ENCODE data around the gene MIB2.

Gene MIB2

DNA sequence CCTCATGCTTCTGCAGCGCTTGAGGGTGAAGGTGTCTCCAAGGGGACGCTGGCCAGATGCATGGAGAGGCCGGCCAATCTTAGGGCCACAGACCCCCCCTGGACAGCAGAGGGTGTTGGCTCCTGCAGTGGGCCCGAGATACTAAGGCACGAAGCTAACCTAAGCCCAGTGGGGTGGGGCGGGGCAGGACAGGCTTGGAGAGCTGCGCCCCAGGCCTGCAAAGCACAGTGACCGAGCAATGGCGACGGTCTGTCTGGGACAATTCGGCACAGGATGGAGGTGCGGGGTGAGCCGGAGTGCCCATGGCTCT, 16.6 kb upstream of the MIB2 start:
- no peak for DNase-seq

DNA sequence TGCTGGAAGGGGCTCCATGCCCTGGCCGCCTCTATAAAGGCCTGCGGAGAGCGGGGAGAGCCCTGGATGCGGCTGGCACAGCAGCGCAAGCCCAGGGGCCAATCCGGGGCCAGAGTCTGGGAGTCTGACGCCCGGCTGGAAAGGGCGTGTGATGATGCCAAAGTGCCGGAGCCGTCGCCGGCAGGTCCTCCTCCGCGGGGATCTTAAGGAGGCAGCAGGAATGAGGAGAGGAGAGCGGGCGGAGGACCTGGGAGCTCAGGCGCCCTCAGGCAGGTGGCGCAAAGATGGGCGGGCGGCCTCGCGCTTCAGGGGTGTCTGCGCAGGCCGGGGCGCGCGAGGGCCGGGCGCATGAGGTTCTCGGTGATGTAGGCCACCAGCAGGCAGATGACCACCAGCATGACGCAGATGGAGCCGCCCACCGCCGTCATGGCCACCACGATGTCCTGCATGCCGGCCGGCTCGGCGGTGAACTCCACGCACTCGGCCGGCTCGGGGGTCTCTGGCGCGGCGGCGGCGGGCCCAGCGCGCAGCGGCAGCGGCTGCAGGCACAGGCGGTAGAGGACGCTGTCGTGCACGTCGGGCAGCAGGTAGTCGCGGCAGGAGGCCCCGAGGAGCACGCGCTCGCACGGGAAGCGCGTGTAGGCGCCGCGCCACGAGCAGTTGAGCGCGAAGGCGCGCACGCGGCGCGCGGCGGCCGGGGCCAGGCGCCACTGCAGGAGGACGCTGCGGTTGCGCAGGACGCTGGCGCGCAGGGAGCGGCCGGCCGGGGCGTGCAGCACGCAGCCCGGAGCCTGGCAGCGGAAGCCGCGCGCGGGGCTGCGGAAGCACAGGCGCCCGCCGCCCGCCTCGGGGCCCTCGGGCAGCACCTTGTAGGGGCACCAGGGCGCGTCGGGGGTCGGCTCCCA, 16.0 kb upstream of the MIB2 start:
- peak in 1 of 4 experiments; percentile 31 for DNase-seq

DNA sequence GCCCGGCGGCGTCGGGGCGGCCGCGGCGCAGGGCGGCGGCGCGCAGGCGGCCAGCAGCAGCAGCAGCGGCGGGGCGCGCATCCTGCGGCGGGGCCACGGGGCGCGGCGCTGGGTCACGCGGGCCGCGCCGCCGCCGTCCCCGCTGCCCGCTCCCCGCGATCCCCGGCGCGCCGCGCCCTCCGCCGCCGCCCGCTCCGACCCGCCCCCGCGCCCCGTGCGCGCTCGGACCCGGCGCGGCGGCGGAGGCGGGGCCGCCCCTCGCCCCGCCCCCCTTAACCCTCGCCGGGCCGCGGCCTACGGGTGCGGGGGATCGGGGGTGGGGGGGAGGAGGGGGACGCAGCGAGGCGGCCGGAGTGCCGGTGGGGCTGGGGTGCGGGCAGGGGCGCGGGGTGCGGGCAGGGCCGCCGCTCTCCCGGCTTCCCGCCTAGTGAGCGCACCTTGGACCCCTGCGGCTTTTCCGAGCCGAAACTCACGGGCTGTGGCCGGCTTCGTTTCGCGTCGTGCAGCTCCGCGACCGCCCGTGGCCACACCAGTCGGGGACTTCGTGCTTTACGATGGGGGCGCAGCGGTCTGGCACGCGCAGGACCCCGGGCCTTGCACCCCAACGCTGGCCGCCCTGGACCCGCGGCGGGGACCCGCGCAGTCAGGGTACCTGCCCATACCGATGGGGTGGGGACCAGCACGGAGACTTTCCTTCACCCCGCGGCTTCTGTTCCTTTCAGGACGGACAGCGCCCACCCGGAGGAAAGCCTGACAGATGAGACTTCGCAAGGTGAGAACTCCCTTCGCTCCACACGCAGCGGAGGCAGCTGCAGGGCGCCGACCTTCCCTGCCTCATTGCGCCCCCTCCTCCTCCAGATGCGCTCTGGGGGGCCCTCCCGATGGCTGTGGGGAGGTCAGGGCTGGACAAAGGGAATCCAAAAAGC, 15.1 kb upstream of the MIB2 start, which contains the start of gene FNDC10:
FNDC10 (minus strand) TSS at position 201 of the 926 bp plus-strand sequence; CDS start at position 81, 120 bp downstream.
- no peak for DNase-seq

DNA sequence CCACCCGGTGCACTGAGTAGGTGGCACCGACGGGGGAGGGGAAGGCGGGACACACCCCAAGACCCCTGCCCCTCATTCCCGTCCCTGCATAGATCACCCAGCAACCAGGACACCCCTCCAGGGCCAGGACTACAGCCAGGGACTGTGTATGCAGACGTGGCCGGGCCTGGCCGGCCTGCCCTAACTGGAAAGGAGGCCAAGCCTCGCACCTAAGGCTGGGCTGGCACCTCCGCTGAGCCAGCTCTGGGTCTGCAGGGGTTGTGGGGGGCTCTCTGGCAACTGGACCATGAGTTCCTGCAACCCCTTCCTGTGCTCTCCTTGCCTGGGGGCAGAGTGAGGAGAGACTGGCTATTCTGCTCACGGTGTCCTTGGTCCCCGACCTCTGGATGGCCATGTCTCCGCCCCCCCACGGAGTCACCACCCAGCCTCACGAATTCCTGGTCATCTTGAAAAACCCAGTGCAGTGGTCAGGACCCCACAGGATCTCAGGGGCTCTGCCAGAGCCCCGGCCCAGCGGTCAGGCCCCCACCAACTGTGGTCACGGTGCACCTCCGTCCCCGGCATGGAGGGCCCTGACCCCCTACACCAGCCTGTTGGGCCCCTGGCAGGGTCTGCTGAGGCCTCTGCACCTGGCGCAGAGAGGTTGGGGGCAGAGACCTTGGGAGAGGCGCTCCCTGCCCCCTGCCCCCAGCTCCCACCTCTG, 14.3 kb upstream of the MIB2 start:
- no peak for DNase-seq

DNA sequence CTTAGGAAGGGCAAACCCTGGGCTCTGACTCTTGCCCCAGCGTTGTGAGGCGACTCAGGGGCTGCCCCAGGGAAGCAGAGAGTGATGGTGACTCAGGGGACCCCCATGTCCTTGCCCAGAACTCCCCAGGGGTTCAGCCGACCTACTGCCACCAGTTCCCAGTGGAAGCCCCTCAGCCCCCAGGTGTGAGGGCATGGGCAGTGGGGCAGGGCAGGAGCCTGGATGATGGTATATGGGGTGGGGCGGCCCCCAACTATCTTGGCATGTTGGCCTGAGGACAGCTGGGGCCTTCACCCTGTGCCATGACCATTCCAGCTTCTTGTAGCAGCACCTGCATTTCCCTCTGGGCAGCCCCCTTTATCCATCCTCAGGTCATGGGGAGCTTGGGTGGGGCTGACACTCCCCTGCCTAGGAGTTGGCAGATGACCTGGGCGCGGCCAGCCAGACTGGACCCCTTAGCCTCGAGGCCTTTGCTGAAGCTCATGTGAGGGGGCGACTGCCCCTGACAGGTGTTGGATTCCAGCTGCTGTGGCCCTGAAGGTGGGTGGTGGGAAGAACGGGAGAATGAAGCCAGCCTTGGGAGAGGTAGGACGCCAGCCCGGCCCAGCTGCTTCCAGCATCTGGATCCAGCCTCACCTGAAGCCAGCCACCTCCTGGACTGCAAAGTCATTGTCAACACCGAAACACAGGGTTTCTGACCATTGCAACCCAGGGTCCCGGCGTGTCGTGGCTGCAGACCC, 13.6 kb upstream of the MIB2 start:
- no peak for DNase-seq

DNA sequence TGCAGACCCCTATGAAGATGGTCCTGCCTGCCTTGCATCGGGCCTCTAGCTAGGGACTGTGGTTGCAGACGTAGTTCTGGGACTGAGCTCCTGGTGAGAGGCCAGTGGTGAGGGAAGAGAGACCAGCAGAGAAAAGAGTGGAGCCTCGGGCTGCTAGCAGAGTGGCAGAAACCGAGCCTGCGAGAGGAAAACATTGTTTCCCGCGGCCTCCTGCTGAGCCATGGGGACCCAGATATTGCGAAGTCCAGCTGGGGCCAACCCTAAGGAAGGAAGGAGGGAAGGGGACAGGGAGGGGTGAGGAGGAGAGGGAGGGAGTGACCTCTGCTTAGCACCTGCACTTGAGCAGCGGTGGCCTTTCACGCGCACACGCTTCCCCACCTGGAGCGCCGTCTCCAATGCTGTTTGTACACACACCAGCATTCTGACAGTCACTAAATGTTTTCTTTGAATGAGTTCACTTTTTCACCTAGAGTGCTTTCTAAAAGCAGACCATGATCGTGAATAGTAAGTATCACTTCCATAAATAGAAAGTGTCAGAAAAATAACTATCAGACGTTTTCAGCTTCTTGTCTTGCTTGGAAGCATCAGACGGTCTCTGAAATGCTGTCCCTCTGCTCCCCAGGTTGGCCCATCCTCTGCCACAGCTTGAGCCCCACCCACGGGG, 12.9 kb upstream of the MIB2 start:
- DNase-seq, result no peak

DNA sequence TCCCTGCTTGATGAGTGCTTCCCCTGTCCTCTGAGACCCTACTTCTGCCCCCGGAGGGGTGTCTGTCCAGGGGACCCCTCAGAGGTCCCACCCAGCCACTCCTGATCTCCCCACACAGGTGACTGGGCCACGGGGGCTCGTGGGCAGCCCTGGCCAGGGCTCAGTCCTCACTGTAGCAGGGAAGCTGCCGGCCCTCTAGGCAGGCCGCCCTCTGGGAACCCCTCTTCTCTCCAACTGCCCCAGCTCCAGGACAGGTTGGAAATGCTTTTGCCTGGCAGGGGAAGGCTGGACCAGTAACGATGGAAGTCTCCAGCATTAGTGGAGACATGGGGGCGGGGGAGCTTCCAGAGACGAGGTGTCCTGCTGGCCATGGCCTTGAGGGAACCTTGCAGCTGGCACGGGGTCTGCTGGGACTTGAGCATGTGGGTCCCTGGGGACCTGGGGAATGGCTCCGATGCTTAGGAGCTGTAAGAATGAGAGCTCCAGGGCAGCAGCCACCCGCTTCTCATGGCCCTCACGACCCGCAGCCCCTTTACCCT, 12.3 kb upstream of the MIB2 start:
- no peak for DNase-seq

DNA sequence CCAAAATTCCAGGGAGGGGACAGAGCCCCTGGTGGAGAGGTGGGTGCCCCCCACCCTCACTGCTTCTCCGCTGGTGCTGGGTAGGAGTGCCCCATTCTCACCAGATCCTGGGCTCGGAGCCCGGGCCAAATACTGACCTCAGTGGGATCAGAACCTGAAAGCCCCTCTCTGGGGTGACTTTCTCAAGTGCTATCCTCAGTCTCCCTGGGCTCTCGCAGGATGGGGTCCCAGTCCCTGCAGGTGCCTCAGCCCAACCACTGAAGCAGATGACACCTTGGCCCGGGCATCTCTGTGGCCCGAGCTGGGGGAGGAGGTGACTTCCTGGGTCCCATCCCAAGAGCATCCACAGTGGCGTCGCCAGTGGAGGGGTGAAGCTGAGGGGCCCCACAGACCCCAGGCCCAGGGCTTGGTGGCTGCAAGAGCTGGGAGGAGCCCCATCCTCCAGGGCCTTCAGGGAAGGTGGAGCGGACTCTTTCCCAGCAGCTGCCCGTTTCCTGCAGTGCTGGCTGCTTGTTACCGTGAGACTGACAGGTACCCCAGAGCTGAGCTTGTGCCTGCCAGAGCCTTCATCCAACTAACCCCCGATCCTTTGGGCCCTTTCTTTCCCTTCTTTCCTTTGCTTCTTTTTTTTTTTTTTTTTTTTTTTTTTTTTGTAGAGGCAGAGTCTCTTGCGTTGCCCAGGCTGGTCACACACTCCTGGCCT, 11.5 kb upstream of the MIB2 start:
- no peak for DNase-seq

DNA sequence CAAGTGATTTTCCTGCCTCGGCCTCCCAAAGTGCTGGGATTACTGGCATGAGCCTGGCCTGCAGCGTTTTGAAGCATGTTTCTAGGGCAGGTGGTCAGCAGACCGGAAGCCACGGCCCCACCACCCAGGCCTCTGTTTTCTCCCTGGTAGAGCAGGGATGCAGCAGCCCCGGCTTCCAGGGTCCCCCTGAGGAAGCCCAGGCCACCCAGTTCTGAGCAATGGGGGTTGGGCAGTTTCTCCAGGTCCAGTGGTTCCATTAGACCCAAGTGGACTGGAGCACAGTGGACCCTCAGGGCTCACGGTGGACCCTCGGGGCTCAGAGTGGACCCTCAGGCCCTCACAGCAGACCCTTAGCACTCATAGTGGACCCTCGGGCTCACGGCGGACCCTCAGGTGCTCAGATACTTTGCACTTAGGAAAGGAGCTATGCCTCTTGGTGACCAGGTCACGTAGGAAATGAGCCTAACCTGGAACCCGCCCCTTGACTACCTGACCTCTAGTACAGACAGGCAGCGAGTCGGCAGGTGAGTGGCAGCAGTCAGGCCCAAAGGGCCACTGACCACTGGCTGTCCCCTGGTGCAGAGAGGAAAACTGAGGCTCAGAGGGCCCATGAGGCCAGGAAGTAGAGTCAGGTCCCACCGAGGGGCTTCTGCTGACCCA, 10.8 kb upstream of the MIB2 start:
- DNase-seq, result no peak

DNA sequence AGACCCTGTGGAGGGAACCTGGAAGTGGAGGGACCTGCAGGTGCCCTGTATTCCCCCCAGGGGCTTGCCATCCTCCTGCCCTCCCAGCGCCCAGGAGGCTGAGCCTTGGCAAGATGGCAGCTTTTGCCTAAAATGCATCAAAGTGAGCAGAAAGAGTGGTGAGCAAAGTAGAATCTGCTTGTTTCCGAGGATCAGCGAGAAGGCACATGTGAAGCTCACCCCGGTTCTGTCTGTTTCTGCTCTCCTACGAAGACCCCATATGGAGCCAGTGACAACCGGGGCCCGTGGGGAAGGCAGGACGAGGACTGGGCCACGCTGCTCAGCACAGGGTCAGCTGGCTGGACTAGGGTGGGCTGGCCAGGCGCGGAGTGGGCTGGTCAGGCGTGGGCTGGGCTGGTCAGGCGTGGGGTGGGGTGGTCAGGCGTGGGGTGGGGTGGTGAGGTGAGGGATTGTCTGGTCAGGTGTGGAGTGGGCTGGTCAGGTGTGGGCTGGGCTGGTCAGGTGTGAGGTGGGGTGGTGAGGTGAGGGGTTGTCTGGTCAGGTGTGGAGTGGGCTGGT, 10.2 kb upstream of the MIB2 start:
- DNase-seq, result no peak

DNA sequence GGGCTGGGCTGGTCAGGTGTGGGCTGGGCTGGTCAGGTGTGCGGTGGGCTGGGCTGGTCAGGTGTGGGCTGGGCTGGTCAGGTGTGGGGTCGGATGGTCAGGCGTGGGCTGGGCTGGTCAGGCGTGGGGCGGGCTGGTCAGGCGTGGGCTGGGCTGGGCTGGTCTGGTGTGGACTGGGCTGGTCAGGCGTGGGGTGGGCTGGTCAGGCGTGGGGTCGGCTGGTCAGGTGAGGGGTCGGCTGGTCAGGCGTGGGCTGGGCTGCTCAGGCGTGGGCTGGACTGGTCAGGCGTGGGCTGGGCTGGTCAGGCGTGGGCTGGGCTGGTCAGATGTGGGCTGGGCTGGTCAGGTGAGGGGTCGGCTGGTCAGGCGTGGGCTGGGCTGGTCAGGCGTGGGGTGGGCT, 9.6 kb upstream of the MIB2 start:
- DNase-seq, result no peak

DNA sequence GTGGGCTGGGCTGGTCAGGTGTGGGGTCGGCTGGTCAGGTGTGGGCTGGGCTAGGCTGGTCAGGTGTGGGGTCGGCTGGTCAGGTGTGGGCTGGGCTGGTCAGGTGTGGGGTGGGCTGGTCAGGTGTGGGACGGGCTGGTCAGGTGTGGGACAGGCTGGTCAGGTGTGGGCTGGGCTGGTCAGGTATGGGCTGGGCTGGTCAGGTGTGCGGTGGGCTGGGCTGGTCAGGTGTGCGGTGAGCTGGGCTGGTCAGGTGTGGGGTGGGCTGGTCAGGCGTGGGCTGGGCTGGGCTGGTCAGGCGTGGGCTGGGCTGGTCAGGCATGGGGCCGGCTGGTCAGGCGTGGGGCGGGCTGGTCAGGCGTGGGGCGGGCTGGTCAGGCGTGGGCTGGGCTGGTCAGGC, 9.1 kb upstream of the MIB2 start:
- DNase-seq, result no peak

DNA sequence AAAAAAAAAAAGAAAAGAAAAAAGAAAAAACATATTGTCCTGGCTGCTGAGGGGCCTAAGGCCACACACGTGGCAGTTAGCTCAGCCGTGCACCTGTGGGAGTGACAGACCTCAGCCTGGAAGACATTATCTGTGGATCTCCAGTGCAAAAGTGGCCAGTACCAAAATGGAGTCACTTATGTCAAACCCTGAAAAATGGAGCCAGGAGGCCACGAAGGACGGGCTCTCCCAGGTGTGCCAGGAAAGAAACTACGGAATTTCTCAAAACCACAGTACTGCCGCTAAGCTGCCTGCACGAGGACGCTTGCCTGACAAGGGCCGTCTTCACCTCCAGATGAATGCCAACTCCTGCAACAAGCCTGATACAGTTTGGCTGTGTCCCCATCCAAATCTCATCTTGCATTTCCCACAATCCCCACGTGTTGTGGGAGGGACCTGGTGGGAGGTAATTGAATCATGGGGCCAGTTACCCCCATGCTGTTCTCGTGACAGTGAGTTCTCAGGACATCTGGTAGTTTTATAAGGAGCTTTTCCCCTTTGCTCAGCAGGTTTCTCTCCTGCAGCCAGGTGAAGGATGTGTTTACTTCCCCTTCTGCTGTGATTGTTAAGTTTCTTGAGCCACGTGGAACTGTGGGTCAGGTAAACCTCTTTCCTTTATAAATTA, 5.3 kb upstream of the MIB2 start:
- no peak for DNase-seq

DNA sequence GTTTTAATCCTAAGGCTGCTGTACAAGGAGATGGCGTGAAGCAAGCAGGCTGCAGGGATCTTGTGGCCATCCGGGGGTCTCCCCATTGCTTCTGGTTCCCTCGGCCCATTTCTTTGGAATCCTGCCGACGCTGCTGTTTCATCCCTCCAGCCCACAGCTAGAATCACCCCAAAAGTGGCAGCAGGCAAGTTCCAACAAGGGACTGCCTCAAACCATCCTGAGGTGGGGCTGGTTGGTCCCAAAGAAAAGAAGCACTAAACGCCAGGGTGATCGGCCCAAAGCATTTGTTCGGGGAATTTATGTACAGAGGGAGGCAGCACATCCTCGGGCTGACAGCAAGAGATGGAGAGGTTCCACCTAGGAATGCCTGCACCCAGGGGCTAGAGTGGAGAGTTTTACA, 4.5 kb upstream of the MIB2 start:
- DNase-seq, result no peak

DNA sequence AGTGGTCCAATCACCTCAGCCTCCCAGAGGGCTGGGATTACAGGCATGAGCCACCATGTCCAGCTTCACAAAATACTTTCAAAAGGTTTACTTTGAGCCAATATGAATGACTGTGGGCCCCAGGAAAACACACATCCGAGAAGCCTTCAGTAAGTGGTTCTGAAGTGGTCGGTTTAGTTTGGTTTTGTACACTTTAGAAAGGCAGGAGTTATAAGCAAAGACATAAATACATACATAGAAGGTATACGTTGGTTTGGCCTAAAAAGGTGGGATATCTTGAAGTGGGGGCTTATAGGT, 3.2 kb upstream of the MIB2 start:
- no peak for DNase-seq

DNA sequence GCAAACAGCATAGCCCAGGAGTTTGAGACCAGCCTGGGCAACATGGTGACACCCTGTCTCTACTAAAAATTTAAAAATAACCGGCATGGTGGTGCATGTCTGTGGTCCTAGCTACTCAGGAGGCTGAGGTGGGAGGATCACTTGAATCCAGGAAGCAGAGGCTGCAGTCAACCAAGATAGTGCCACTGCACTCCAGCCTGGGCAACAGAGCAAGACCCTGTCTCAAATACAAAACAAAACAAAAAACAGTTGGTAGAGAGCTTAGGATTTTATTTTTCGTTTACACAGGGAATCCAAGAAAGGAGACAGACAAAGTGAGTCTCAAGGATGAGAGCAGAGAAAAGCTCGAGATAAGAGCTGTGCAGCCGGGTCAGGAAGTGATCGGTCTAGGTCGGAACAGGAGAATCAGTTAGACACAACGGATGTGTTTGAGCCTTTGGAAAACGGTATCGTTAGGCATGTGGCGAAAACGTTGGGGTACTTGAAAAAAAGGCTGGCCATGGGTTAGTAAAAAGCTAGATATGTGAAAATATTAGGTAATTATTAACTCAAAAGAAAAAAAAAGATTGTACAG, 1.7 kb upstream of the MIB2 start:
- DNase-seq, result no peak

DNA sequence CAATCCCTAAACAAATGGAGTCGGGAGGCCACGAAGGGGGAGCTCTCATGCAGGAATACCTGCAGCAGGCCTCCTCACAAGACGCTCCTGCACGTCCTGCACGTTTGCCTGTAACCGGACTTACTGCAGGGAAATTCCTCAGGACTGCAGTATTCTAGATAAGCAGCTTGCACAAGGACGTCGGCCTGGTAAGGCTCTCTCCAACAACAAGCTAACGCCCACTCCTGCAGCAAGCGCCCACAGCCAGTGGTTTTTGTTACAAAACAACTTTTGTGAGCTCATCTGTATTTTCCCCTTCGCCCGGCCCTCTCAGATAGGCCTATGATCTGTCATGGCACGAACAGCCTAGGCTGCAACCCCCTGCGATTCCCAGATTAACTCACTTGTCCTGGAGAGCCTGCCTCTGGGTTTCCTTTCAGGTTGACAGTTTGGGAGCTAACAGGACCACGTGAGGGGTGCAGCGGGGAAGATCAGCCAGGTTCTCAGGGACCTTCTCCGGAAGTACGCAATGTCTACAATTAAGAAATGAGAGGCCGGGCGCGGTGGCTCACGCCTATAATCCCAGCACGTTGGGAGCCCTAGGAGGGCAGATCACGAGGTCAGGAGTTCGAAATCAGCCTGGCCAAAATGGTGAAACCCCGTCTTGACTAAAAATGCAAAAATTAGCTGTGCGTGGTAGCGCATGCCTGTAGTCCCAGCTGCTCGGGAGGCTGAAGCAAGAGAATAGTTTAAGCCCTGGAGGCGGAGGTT, 921 bp upstream of the MIB2 start:
- DNase-seq, result peak in 2 of 4 experiments; percentile 39 to 43

DNA sequence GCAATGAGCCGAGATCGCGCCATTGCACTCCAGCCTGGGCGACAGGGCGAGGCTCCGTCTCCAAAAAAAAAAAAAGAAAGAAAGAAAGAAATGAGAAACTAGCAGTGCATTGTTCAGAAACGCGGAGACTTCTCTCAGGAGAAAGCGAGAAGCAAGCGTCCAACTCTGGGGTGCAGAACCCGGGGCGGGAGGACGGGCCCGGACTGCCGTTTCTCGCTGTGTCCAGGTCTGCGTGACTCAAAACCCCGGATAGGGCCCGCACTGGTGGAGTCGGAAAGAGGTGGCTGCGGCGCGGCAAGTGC, 395 bp upstream of the MIB2 start:
- no peak for DNase-seq

All from activated naive CD4-positive, alpha-beta T cell (primary cell).